Measurements from ENCODE around the gene SPINK5.

SPINK5 gene

GRCh38 chr5:148166550-148167283, 102.9 kb downstream of the SPINK5 start:
- H3K9ac ChIP-seq (ENCODE audit: low read depth, low read length): no peak overlapping the region
- no peaks in the 10 kb centered on the region for H3K36me3 ChIP-seq (ENCODE audit: insufficient read depth, low read length)
- H3K9me3 ChIP-seq (ENCODE audit: insufficient read depth, low read length, severe bottlenecking): no peaks in the 10 kb centered on the region
- no peaks in the 10 kb centered on the region for H4K20me1 ChIP-seq (ENCODE audit: insufficient read depth, low read length)
- no peak overlapping the region for H3K4me3 ChIP-seq (ENCODE audit: low read depth in 1 of 2, low read length in 2 of 2)
- H3K27ac ChIP-seq (ENCODE audit: low read length): no peak overlapping the region
- no peaks in the 10 kb centered on the region for H3K27me3 ChIP-seq (ENCODE audit: insufficient read depth, low read length, poor library complexity)
- ATAC-seq (ENCODE audit: insufficient read depth, low read depth) (no peak), DNase-seq (no peak)
- no peaks in the 10 kb centered on the region for H3K79me2 ChIP-seq (ENCODE audit: insufficient read depth, low read length)
- H2AFZ ChIP-seq (ENCODE audit: low read depth, low read length): no peak overlapping the region
- no peaks in the 10 kb centered on the region for H3K4me1 ChIP-seq (ENCODE audit: insufficient read depth, low read length)
- TF ChIP-seq EZH2 (IDR thresholded peaks at IDR 0.05; ENCODE audit: borderline replicate concordance, low read depth, low read length, severe bottlenecking) (no peak), CTCF (IDR thresholded peaks at IDR 0.05; ENCODE audit: borderline replicate concordance, extremely low read depth, low read length, poor library complexity, severe bottlenecking) (no peak)
- H3K4me2 ChIP-seq (ENCODE audit: insufficient read depth, low read length): no peak overlapping the region

DNA sequence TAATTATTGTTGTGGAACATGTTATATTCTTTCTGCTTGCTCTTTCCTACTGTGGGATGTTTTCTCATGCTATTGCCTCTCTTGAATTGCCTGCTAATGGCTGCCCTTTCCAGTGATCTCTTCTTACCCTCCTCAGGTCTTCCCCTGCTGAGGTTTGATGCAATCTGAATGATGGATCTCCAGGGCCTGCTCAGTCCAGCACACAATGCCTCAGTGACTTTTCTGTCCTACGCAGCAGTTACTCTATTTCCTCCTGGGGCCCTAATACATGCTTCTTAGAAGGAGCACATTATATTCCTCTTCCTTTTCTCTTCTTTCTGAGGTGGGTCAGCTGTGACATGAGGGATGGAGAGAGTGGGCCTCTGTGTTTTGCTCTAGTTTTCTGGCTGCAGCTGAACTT, 104.5 kb downstream of the SPINK5 start, which contains the start of gene SPINK14:
Gene SPINK14 (plus strand): TSS at position 301 of the 400 bp plus-strand sequence. CDS start 1,187 bp downstream, outside the sequence.
- Histone ChIP-seq H3K4me3 (ENCODE audit: low read depth in 1 of 2, low read length in 2 of 2) (no peak within 1 kb of the TSS), H3K4me1 (ENCODE audit: insufficient read depth, low read length) (no peaks in the 10 kb centered on the region), H3K27me3 (ENCODE audit: insufficient read depth, low read length, poor library complexity) (no peaks in the 10 kb centered on the region), H3K4me2 (ENCODE audit: insufficient read depth, low read length) (no peak within 1 kb of the TSS), H3K9ac (ENCODE audit: low read depth, low read length) (no peak within 1 kb of the TSS), H4K20me1 (ENCODE audit: insufficient read depth, low read length) (no peaks in the 10 kb centered on the region), H3K79me2 (ENCODE audit: insufficient read depth, low read length) (no peaks in the 10 kb centered on the region), H3K27ac (ENCODE audit: low read length) (no peak within 1 kb of the TSS), H3K9me3 (ENCODE audit: insufficient read depth, low read length, severe bottlenecking) (no peaks in the 10 kb centered on the region), H3K36me3 (ENCODE audit: insufficient read depth, low read length) (no peaks in the 10 kb centered on the region), H2AFZ (ENCODE audit: low read depth, low read length) (no peak within 1 kb of the TSS)
- TF ChIP-seq EZH2 (IDR thresholded peaks at IDR 0.05; ENCODE audit: borderline replicate concordance, low read depth, low read length, severe bottlenecking) (no peak), CTCF (IDR thresholded peaks at IDR 0.05; ENCODE audit: borderline replicate concordance, extremely low read depth, low read length, poor library complexity, severe bottlenecking) (no peak)
- no peak for DNase-seq
- no peak for ATAC-seq (ENCODE audit: insufficient read depth, low read depth)

- Histone ChIP-seq H3K4me1 (ENCODE audit: insufficient read depth, low read length) (no peaks in the 10 kb centered on the region), H2AFZ (ENCODE audit: low read depth, low read length) (no peak overlapping the region), H3K4me3 (ENCODE audit: low read depth in 1 of 2, low read length in 2 of 2) (no peak overlapping the region), H3K9me3 (ENCODE audit: insufficient read depth, low read length, severe bottlenecking) (no peaks in the 10 kb centered on the region), H3K27me3 (ENCODE audit: insufficient read depth, low read length, poor library complexity) (no peaks in the 10 kb centered on the region), H3K27ac (ENCODE audit: low read length) (no peak overlapping the region), H3K4me2 (ENCODE audit: insufficient read depth, low read length) (no peak overlapping the region), H3K79me2 (ENCODE audit: insufficient read depth, low read length) (no peaks in the 10 kb centered on the region), H4K20me1 (ENCODE audit: insufficient read depth, low read length) (no peaks in the 10 kb centered on the region), H3K9ac (ENCODE audit: low read depth, low read length) (no peak overlapping the region), H3K36me3 (ENCODE audit: insufficient read depth, low read length) (no peaks in the 10 kb centered on the region)
- TF ChIP-seq CTCF (IDR thresholded peaks at IDR 0.05; ENCODE audit: borderline replicate concordance, extremely low read depth, low read length, poor library complexity, severe bottlenecking): no peak
- DNase-seq (no peak), ATAC-seq (ENCODE audit: insufficient read depth, low read depth) (no peak)
Measured at GRCh38 chr5:148172377-148172776, 108.6 kb downstream of the SPINK5 start.

Data from DND-41 (cell line).